Gastrocnemius medialis (tissue), 4 donors: Measurements from ENCODE around the gene SLITRK3. TPM values are rescaled to one million over a fixed set of nuclear protein-coding genes. Genes with fewer than 3 reads are reported as not detected.
A peak's percentile ranks its signal among the peaks of the same experiment; 100 is the strongest.

Experiments used
- ATAC-seq, 2 donors: fragments of 150-250 bp; one replicate each; pipeline ENCODE4 v1.9.1; 2016
- DNase-seq, 2 donors: peaks; one replicate each; pipeline ENCODE4 v3.0.0-alpha.2; 2019
- H3K27ac ChIP-seq, 4 donors: fragments of 200-600 bp; sonication (generic); 1 replicate in 1 of 4; 2 replicates in 3 of 4; pipeline ENCODE4 v1.5.1; 2016 to 2018; ENCODE audit warnings: mild to moderate bottlenecking in 2 of 4, moderate library complexity in 1 of 4
- H3K27me3 ChIP-seq, 3 donors: fragments of 200-600 bp; sonication (generic) in 2 of 3; 1 replicate in 1 of 3; 2 replicates in 2 of 3; pipeline versions ENCODE4 v1.5.1 to v1.6.0; 2016 to 2019; ENCODE audit warnings: mild to moderate bottlenecking in 1 of 3, moderate library complexity in 1 of 3
- H3K36me3 ChIP-seq, 2 donors: fragments of 200-600 bp; sonication (generic) in 1 of 2; one replicate each; pipeline ENCODE4 v1.5.1; 2017 to 2018
- H3K4me1 ChIP-seq, 2 donors: fragments of 200-600 bp; sonication (generic) in 1 of 2; one replicate each; pipeline ENCODE4 v1.5.1; 2016 to 2017; ENCODE audit warnings: mild to moderate bottlenecking in 2 of 2
- H3K4me3 ChIP-seq, 4 donors: fragments of 200-600 bp; sonication (generic) in 3 of 4; 1 replicate in 1 of 4; 2 replicates in 3 of 4; pipeline ENCODE4 v1.5.1; 2016 to 2019; ENCODE audit warnings: mild to moderate bottlenecking in 2 of 4
- H3K9me3 ChIP-seq, 3 donors: fragments of 200-600 bp; sonication (generic) in 2 of 3; 1 replicate in 1 of 3; 2 replicates in 2 of 3; pipeline ENCODE4 v1.5.1; 2016 to 2019
- CTCF ChIP-seq, 5 experiments: fragments of 450-650 bp in 3 of 5; fragments of 200-600 bp in 2 of 5; sonication (generic) in 2 of 5; IDR thresholded peaks in 4 of 5; conservative IDR thresholded peaks in 1 of 5; 1 replicate in 4 of 5; 2 replicates in 1 of 5; pipeline ENCODE4 v1.5.1; 2016 to 2019; ENCODE audit warnings: antibody characterized with exemption in 5 of 5, mild to moderate bottlenecking in 3 of 5, moderate library complexity in 3 of 5
- POLR2A ChIP-seq, 2 donors: fragments of 450-650 bp; IDR thresholded peaks; one replicate each; pipeline ENCODE4 v1.6.1; 2017; ENCODE audit warnings: antibody characterized with exemption in 2 of 2, mild to moderate bottlenecking in 2 of 2, moderate library complexity in 2 of 2
- in situ Hi-C, 4 donors: fragments of 200-750 bp; cut with MboI; loops; one replicate each; pipeline versions ENCODE4 v1.15.0 to v1.8.0; 2017; ENCODE audit warnings: low sequenced_read_pairs in 4 of 4
- intact Hi-C: fragments of 100-400 bp; cut with DNase I; formaldehyde crosslinking; loops from one replicate; pipeline ENCODE4 v1.15.1; 2023; ENCODE audit warnings: low total_unique reads
- total RNA-seq, 4 donors: library from RNA; depleted of rRNA; stranded (reverse); fragments of >200 nt; gene quantifications; one replicate each; pipeline versions ENCODE4 v1.1.0 to v1.2.3, GENCODE V29; 2016

The SLITRK3 gene
- total RNA-seq, 4 donors from 2014 or later, result not detected

GRCh38 chr3:165185707-165186327, 10.4 kb downstream of the SLITRK3 start:
- no peaks in the 10 kb centered on the region for H3K27me3 ChIP-seq
- ATAC-seq (peak in 1 of 2 donors; percentile 60), DNase-seq (no peak)
- TF ChIP-seq POLR2A (IDR thresholded peaks at IDR 0.05) (no peak), CTCF (IDR thresholded peaks at IDR 0.05 in 4 of 5, conservative IDR thresholded peaks at IDR 0.05 in 1 of 5) (peak; percentile 37 to 76 (median 68))
- no peaks in the 10 kb centered on the region for H3K36me3 ChIP-seq
- H3K27ac ChIP-seq, result no peak overlapping the region
- in situ Hi-C loops (no loop called here), intact Hi-C loops (no loop called here)
- H3K9me3 ChIP-seq, result no peaks in the 10 kb centered on the region
- no peak overlapping the region for H3K4me3 ChIP-seq
- H3K4me1 ChIP-seq, result no peaks in the 10 kb centered on the region

- no peaks in the 10 kb centered on the region for H3K4me1 ChIP-seq
- no peak for ATAC-seq
- in situ Hi-C loops (no loop called here), intact Hi-C loops (no loop called here)
- H3K9me3 ChIP-seq, result no peaks in the 10 kb centered on the region
- no peak overlapping the region for H3K4me3 ChIP-seq
- no peak for DNase-seq
- no peaks in the 10 kb centered on the region for H3K27me3 ChIP-seq
- no peak overlapping the region for H3K27ac ChIP-seq
- H3K36me3 ChIP-seq, result no peaks in the 10 kb centered on the region
- TF ChIP-seq CTCF (IDR thresholded peaks at IDR 0.05 in 4 of 5, conservative IDR thresholded peaks at IDR 0.05 in 1 of 5) (no peak), POLR2A (IDR thresholded peaks at IDR 0.05) (no peak)
Observed at GRCh38 chr3:165181556-165181955, 14.6 kb downstream of the SLITRK3 start.

- H3K27me3 ChIP-seq, result no peaks in the 10 kb centered on the region
- intact Hi-C loops (no loop called here), in situ Hi-C loops (no loop called here)
- DNase-seq (no peak), ATAC-seq (no peak)
- H3K36me3 ChIP-seq, result no peaks in the 10 kb centered on the region
- no peaks in the 10 kb centered on the region for H3K4me1 ChIP-seq
- no peaks in the 10 kb centered on the region for H3K9me3 ChIP-seq
- no peak overlapping the region for H3K4me3 ChIP-seq
- no peak overlapping the region for H3K27ac ChIP-seq
- no peak for TF ChIP-seq CTCF (IDR thresholded peaks at IDR 0.05 in 4 of 5, conservative IDR thresholded peaks at IDR 0.05 in 1 of 5)
- TF ChIP-seq POLR2A (IDR thresholded peaks at IDR 0.05), result no peak
Observed at GRCh38 chr3:165170236-165170635, 25.9 kb downstream of the SLITRK3 start.

- DNase-seq (no peak), ATAC-seq (no peak)
- no peaks in the 10 kb centered on the region for H3K36me3 ChIP-seq
- H3K4me3 ChIP-seq, result no peak overlapping the region
- TF ChIP-seq CTCF (IDR thresholded peaks at IDR 0.05 in 4 of 5, conservative IDR thresholded peaks at IDR 0.05 in 1 of 5), result no peak
- no peaks in the 10 kb centered on the region for H3K4me1 ChIP-seq
- H3K9me3 ChIP-seq, result no peaks in the 10 kb centered on the region
- no peaks in the 10 kb centered on the region for H3K27me3 ChIP-seq
- in situ Hi-C loops, result no loop called here
- no peak overlapping the region for H3K27ac ChIP-seq
- intact Hi-C loops, result no loop called here
Observed at GRCh38 chr3:165169368-165169767, 26.8 kb downstream of the SLITRK3 start.

GRCh38 chr3:165162883-165163282, 33.3 kb downstream of the SLITRK3 start:
- intact Hi-C loops (no loop called here), in situ Hi-C loops (no loop called here)
- H3K9me3 ChIP-seq, result no peaks in the 10 kb centered on the region
- ATAC-seq, result no peak
- no peak for TF ChIP-seq POLR2A (IDR thresholded peaks at IDR 0.05)
- no peak for TF ChIP-seq CTCF (IDR thresholded peaks at IDR 0.05 in 4 of 5, conservative IDR thresholded peaks at IDR 0.05 in 1 of 5)
- H3K4me3 ChIP-seq, result no peak overlapping the region
- DNase-seq, result no peak
- H3K27ac ChIP-seq, result no peak overlapping the region
- no peaks in the 10 kb centered on the region for H3K27me3 ChIP-seq
- H3K4me1 ChIP-seq, result no peaks in the 10 kb centered on the region
- no peaks in the 10 kb centered on the region for H3K36me3 ChIP-seq
